Measurements from ENCODE around the gene BOD1L2. TPM values are rescaled to one million over a fixed set of nuclear protein-coding genes. Genes with fewer than 3 reads are reported as not detected.

BOD1L2 gene
- not detected in 2 replicates for total RNA-seq

GRCh38 chr18:57146956-57147636 lies at the start of gene BOD1L2:
BOD1L2 (plus strand) TSS chr18:57147087; CDS start chr18:57147313, 226 bp downstream.

Other genes with a start within 250 kb of the BOD1L2 start
- not detected in 2 replicates for gene ST8SIA3, start 205.5 kb downstream of the BOD1L2 start, total RNA-seq